Mesenchymal stem cell (in vitro differentiated cells and primary cell): ENCODE results near the gene AP1M1. TPM values are rescaled to one million over a fixed set of nuclear protein-coding genes. Genes with fewer than 3 reads are reported as not detected.

Experiments
- DNase-seq: peaks from one replicate; pipeline ENCODE4 v3.0.0-alpha.2; 2013
- H2AFZ ChIP-seq: one replicate; pipeline ENCODE4 v1.6.1; 2013; ENCODE audit warnings: low read depth, mild to moderate bottlenecking, control low read depth, inconsistent platforms, low read length, moderate library complexity
- H2AK5ac ChIP-seq: 2 replicates; pipeline ENCODE4 v1.6.1; 2013; ENCODE audit warnings: low read length, moderate library complexity, mild to moderate bottlenecking, inconsistent platforms; ENCODE audit not compliant: severe bottlenecking
- H2BK120ac ChIP-seq: one replicate; pipeline ENCODE4 v1.6.1; 2013; ENCODE audit warnings: low read depth, mild to moderate bottlenecking, inconsistent platforms, low read length, moderate library complexity
- H2BK12ac ChIP-seq, 2 experiments: one replicate each; pipeline ENCODE4 v1.6.1; 2013; ENCODE audit warnings: inconsistent platforms in 2 of 2, low read length in 2 of 2, mild to moderate bottlenecking in 2 of 2, moderate library complexity in 2 of 2, control low read depth in 1 of 2
- H2BK15ac ChIP-seq: one replicate; pipeline ENCODE4 v1.6.1; 2013; ENCODE audit warnings: mild to moderate bottlenecking, low read depth, inconsistent platforms; ENCODE audit not compliant: poor library complexity, severe bottlenecking
- H2BK5ac ChIP-seq: 2 replicates; pipeline ENCODE4 v1.6.1; 2013; ENCODE audit warnings: low read depth, mild to moderate bottlenecking, low read length, control low read depth, inconsistent platforms; ENCODE audit not compliant: poor library complexity, severe bottlenecking
- H3K14ac ChIP-seq, 2 experiments: one replicate each; pipeline ENCODE4 v1.6.1; 2013; ENCODE audit warnings: inconsistent platforms in 2 of 2, low read length in 2 of 2, control low read depth in 1 of 2, mild to moderate bottlenecking in 1 of 2, moderate library complexity in 1 of 2
- H3K18ac ChIP-seq, 2 experiments: one replicate each; pipeline ENCODE4 v1.6.1; 2013; ENCODE audit warnings: inconsistent platforms in 2 of 2, low read length in 2 of 2, control low read depth in 1 of 2, low read depth in 1 of 2, mild to moderate bottlenecking in 1 of 2
- H3K23ac ChIP-seq, 2 experiments: one replicate each; pipeline ENCODE4 v1.6.1; 2013; ENCODE audit warnings: inconsistent platforms in 2 of 2, low read length in 2 of 2, mild to moderate bottlenecking in 2 of 2, moderate library complexity in 2 of 2, control low read depth in 1 of 2
- H3K27ac ChIP-seq: 2 replicates; pipeline ENCODE4 v1.5.1; 2013; ENCODE audit warnings: mild to moderate bottlenecking, moderate library complexity, low read length, control low read depth, inconsistent platforms; ENCODE audit not compliant: poor library complexity, severe bottlenecking
- H3K27me3 ChIP-seq, 2 experiments: 2 replicates each; pipeline versions ENCODE4 v1.6.1 to v1.7.0; 2013; ENCODE audit warnings: low read length in 2 of 2, mild to moderate bottlenecking in 2 of 2, moderate library complexity in 2 of 2, control low read depth in 1 of 2, inconsistent platforms in 1 of 2; ENCODE audit not compliant: control insufficient read depth in 1 of 2, insufficient read depth in 1 of 2
- H3K36me3 ChIP-seq, 2 experiments: 2 replicates each; pipeline versions ENCODE4 v1.6.1 to v1.7.0; 2013; ENCODE audit warnings: low read length in 2 of 2, control low read depth in 1 of 2, inconsistent platforms in 1 of 2, low read depth in 1 of 2, mild to moderate bottlenecking in 1 of 2; ENCODE audit not compliant: insufficient read depth in 2 of 2, control insufficient read depth in 1 of 2
- H3K4ac ChIP-seq, 2 experiments: one replicate each; pipeline ENCODE4 v1.6.1; 2013; ENCODE audit warnings: inconsistent platforms in 2 of 2, low read length in 2 of 2, mild to moderate bottlenecking in 2 of 2, moderate library complexity in 2 of 2, control low read depth in 1 of 2, low read depth in 1 of 2
- H3K4me1 ChIP-seq: 2 replicates; pipeline ENCODE4 v1.6.1; 2013; ENCODE audit warnings: low read depth, low read length, control low read depth; ENCODE audit not compliant: control insufficient read depth, insufficient read depth
- H3K4me2 ChIP-seq: 2 replicates; pipeline ENCODE4 v1.6.1; 2013; ENCODE audit warnings: low read length, mild to moderate bottlenecking, inconsistent platforms; ENCODE audit not compliant: poor library complexity, severe bottlenecking
- H3K4me3 ChIP-seq, 2 experiments: 2 replicates each; pipeline versions ENCODE4 v1.5.1 to v1.7.0; 2013; ENCODE audit warnings: low read length in 2 of 2, mild to moderate bottlenecking in 2 of 2, control low read depth in 1 of 2, low read depth in 1 of 2; ENCODE audit not compliant: insufficient read depth in 1 of 2
- H3K79me1 ChIP-seq: replicated peaks from 2 replicates; pipeline ENCODE4 v1.6.1; 2013; ENCODE audit warnings: mild to moderate bottlenecking, control low read depth, low read length, inconsistent platforms; ENCODE audit not compliant: poor library complexity, severe bottlenecking
- H3K9ac ChIP-seq: 2 replicates; pipeline ENCODE4 v1.7.0; 2013; ENCODE audit warnings: mild to moderate bottlenecking, low read length, moderate library complexity
- H3K9me3 ChIP-seq: 2 replicates; pipeline ENCODE4 v1.7.0; 2013; ENCODE audit warnings: mild to moderate bottlenecking, low read length; ENCODE audit not compliant: control insufficient read depth
- H4K8ac ChIP-seq: one replicate; pipeline ENCODE4 v1.6.1; 2013; ENCODE audit warnings: inconsistent platforms, mild to moderate bottlenecking, low read length, moderate library complexity
- H4K91ac ChIP-seq: one replicate; pipeline ENCODE4 v1.6.1; 2013; ENCODE audit warnings: mild to moderate bottlenecking, low read length, inconsistent platforms
- WGBS: methylation state at CpG from one replicate; pipeline ENCODE4 v1.1.7; 2013; ENCODE audit warnings: mixed read lengths; 5-methylcytosine and 5-hydroxymethylcytosine counted together
- polyA plus RNA-seq, 2 experiments: library from polyadenylated mRNA; stranded (reverse); fragments of 200-250 nt; gene quantifications; one replicate each; pipeline ENCODE4 v1.2.3, GENCODE V29; 2013

The AP1M1 gene
- 62.6 TPM for polyA plus RNA-seq (2013, experiment 1 of 2)
- polyA plus RNA-seq (2013, experiment 2 of 2) = 61.7 TPM

DNA sequence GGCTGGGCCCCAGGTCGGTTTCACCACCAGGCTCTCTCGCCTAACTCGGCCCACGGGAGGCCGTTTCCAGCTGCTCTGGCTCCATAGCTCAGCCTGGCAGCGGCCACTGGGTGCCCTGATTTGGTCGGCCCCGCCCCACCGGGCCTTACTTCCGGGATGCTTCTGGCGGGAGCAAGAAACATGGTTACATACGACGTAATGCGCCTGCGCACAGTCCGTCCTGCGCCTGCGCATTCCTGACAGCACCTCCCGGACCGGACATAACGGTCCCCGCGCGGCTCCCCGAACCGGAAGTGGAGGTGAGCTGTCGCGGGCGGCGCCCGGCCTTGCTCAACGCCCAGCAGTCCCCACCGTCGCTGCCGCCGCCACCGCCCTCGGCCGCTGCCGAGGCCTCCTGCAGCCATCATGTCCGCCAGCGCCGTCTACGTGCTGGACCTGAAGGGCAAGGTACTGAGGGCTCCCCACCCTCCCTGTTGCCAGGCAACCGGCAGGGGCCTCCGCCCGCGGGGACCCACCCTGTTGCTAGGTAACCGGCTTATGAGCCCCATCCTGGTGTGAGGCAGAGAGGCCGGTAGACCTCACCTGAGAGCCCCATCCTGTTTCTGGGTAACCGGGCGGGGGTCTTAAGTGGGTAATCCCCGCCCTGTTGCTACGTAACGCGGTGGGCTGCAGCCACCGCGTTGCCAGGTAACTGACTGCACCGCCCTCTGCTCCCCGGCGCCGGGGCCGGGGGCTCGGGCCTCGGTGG, at the start of gene AP1M1:
AP1M1 (plus strand) TSS at position 290 of the 748 bp plus-strand sequence; CDS start at position 406, 116 bp downstream.
- peak within 1 kb of the TSS; percentile 78 for H3K4me2 ChIP-seq
- peak within 1 kb of the TSS; percentile 58 for H2AK5ac ChIP-seq
- peak within 1 kb of the TSS; percentile 99 to 100 for H3K4me3 ChIP-seq
- H3K9me3 ChIP-seq = no peaks in the 10 kb centered on the region
- H3K4me1 ChIP-seq = peaks cover 23% of the 10 kb centered on the region
- peak within 1 kb of the TSS; percentile 92 for H2BK120ac ChIP-seq
- H2BK12ac ChIP-seq = peak within 1 kb of the TSS; percentile 11 to 15
- H4K91ac ChIP-seq = peak within 1 kb of the TSS; percentile 99
- H3K14ac ChIP-seq = peak within 1 kb of the TSS in 1 of 2 experiments; percentile 100
- no peaks in the 10 kb centered on the region for H3K27me3 ChIP-seq
- H3K36me3 ChIP-seq = peaks cover 32 to 39% of the 10 kb centered on the region in 2 experiments
- H2BK5ac ChIP-seq = peak within 1 kb of the TSS; percentile 9
- H3K18ac ChIP-seq = peak within 1 kb of the TSS; percentile 98 to 99
- DNase-seq = peak; percentile 96
- H3K79me1 ChIP-seq = peaks cover 9% of the 10 kb centered on the region
- H2AFZ ChIP-seq = peak within 1 kb of the TSS; percentile 87
- no peak within 1 kb of the TSS for H2BK15ac ChIP-seq
- H3K9ac ChIP-seq = peak within 1 kb of the TSS; percentile 97
- H3K4ac ChIP-seq = peak within 1 kb of the TSS; percentile 79 to 99
- peak within 1 kb of the TSS; percentile 72 for H3K27ac ChIP-seq
- H3K23ac ChIP-seq = peak within 1 kb of the TSS in 1 of 2 experiments; percentile 75
- WGBS = under 1% methylated on average over 65 of the region's 65 CpGs
- H4K8ac ChIP-seq = peak within 1 kb of the TSS; percentile 100

DNA sequence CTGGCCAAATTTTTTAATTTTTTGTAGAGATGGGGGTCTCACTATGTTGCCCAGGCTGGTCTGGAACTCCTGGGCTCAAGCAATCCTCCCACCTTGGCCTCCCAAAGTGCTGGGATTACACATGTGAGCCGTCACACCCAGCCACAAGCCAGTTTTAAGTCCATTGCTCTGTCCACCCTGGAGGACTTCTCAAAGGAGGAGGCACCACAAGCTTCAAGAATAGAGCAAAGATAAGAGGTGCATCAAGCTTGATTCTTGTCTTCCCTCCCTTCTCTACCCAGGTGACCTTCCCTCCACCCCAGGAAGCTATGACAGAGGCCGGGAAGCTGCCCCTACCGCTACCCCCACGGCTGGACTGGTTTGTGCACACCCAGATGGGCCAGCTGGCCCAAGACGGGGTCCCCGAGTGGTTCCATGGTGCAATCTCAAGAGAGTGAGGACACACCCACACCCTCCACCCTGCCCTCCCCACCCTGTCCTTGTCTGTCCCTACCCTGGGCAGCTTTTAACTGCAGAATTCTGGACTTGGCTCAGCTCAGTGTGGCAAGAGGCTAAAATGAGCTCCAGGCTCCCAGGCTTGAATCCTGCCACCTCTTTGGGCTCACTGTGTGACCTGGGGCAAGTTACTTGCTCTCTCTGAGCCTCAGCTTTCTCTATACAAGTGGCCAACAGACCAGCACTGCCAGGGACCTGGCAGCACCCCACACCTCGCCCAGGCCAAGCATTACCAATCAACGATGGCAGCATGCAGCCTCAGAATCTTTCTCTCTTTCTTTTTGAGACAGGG, 49.1 kb upstream of the AP1M1 start:
- Histone ChIP-seq H3K4me2 (no peak overlapping the region), H3K4ac (no peak overlapping the region), H3K14ac (peak overlapping the region in 1 of 2 experiments; percentile 44), H2AFZ (no peak overlapping the region), H2BK5ac (no peak overlapping the region), H2AK5ac (no peak overlapping the region), H4K8ac (no peak overlapping the region), H3K23ac (peak overlapping the region in 1 of 2 experiments; percentile 78), H2BK15ac (no peak overlapping the region), H3K4me1 (peaks cover 1% of the 10 kb centered on the region), H4K91ac (no peak overlapping the region), H3K36me3 (no peaks in the 10 kb centered on the region), H2BK120ac (no peak overlapping the region), H3K18ac (no peak overlapping the region), H3K9ac (no peak overlapping the region), H3K9me3 (no peaks in the 10 kb centered on the region), H3K79me1 (no peaks in the 10 kb centered on the region), H3K4me3 (no peak overlapping the region), H2BK12ac (no peak overlapping the region), H3K27me3 (peaks cover 3 to 8% of the 10 kb centered on the region in 2 experiments), H3K27ac (no peak overlapping the region)
- no peak for DNase-seq
- 95% methylated on average over 8 of the region's 8 CpGs for WGBS

DNA sequence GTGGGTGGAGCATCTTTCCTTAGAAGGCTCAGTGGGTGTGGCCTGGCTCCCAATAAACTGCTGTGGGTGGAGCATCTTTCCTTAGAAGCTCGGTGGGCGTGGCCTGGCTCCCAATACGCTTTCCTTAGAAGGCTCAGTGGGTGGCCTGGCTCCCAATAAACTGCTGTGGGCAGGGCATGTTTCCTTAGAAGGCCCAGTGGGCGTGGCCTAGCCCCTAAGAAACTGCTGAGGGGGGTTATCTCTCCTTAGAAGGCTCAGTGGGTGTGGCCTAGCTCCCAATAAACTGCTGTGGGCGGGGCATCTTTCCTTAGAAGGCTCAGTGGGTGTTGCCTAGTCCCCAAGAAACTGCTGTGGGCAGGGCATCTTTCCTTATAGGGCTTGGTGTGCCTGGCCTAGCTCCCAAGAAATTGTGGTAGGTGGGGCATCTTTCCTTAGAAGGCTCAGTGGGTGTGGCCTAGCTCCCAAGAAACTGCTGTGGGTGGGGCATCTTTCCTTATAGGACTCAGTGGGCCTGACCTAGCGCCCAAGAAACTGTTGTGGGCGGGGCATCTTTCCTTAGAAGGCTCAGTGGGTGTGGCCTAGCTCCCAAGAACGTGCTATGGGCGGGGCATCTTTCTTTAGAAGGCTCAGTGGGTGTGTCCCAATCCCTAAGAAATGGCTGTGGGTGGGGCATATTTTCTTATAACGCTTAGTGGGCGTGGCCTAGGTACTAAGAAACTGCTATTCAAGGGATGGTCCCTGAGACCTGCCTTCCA, 44.0 kb upstream of the AP1M1 start:
- Histone ChIP-seq H3K18ac (peak overlapping the region in 1 of 2 experiments; percentile 21), H3K27me3 (peaks cover 5 to 11% of the 10 kb centered on the region in 2 experiments), H3K9ac (no peak overlapping the region), H3K23ac (no peak overlapping the region), H3K9me3 (no peaks in the 10 kb centered on the region), H2BK15ac (no peak overlapping the region), H2BK5ac (no peak overlapping the region), H3K4me2 (no peak overlapping the region), H2BK120ac (no peak overlapping the region), H2AFZ (no peak overlapping the region), H3K79me1 (no peaks in the 10 kb centered on the region), H4K91ac (no peak overlapping the region), H4K8ac (no peak overlapping the region), H3K36me3 (no peaks in the 10 kb centered on the region), H2AK5ac (no peak overlapping the region), H3K14ac (no peak overlapping the region), H3K4me1 (no peaks in the 10 kb centered on the region), H3K4ac (no peak overlapping the region), H3K4me3 (no peak overlapping the region), H3K27ac (no peak overlapping the region), H2BK12ac (no peak overlapping the region)
- DNase-seq = no peak
- 76% methylated on average over 11 of the region's 11 CpGs for WGBS
